Measurements from ENCODE around the gene NDUFB6.

The NDUFB6 gene

DNA sequence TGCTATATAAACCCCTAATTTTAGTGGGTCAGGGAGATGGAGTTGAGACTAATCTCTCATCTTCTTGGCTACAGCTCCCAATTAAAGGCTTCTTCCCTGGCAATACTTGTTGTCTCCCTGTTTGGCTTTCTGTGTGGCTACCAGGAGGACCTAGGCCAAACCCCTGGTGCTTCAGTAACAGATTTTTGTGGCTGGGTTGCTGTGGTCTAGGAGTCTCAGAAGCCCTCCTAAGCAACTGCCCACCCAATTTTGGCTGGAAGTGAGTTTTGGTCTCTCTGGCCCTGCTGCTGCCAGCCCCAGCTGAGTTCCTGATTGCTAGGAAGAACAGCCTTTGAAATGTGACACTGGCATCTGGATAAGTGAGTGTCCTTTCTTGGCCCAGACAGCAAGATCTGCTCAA lies 56.7 kb downstream of the NDUFB6 start:
- no peak for DNase-seq

DNA sequence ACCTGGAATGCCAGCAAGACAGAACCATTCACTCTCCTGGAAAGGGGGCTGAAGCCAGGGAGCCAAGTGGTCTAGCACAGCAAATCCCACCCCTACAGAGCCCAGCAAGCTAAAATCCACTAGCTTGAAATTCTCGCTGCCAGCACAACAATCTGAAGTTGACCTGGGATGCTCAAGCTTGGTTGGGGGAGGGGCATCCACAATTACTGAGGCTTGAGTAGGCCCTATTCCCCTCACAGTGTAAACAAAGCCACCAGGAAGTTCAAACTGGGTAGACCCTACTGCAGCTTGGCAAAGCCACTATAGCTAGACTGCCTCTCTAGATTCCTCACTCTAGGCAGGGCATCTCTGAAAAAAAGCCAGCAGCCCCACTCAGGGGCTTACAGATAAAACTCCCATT lies 64.2 kb downstream of the NDUFB6 start:
- DNase-seq: no peak

DNA sequence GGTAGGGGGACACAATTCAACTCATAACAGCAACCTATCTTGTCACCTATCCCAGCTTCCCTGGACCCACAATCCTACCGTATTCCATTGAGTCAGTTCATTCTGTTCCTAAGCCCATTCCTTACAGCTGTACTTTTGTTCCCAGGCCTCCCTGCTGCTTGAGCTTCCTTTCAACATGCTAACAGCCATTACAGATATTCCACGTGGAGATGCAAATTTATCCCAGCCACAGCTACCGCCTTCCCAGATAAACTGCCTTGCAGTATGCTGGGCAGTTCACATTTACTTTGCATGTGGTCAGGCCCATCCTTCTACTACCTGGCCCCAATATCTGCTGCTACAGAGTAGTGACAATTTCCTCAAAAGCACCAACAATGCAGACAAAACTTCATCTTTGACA lies 70.0 kb downstream of the NDUFB6 start:
- no peak for DNase-seq
